Fibroblast of skin of back (primary cell): ENCODE measurements around the gene OR5B2. TPM values are rescaled to one million over a fixed set of nuclear protein-coding genes. Genes with fewer than 3 reads are reported as not detected.
A peak's percentile ranks its signal among the peaks of the same experiment; 100 is the strongest.
"Not testable (repeated sequence)": the region's sequence is repeated elsewhere in the genome, so short reads cannot be mapped to it uniquely, and the experiment has no call there.

Experiments
- DNase-seq: peaks from one replicate; pipeline ENCODE4 v3.0.0-alpha.2; 2013
- polyA plus RNA-seq, 2 experiments: library from polyadenylated mRNA; unstranded; fragments of 120-200 nt; gene quantifications; one replicate each; pipeline ENCODE4 v1.2.1, GENCODE V29; 2013; ENCODE audit not compliant: insufficient read length in 2 of 2

Gene OR5B2
- not detected for polyA plus RNA-seq (2013, experiment 1 of 2; ENCODE audit: insufficient read length)
- not detected for polyA plus RNA-seq (2013, experiment 2 of 2; ENCODE audit: insufficient read length)

DNA sequence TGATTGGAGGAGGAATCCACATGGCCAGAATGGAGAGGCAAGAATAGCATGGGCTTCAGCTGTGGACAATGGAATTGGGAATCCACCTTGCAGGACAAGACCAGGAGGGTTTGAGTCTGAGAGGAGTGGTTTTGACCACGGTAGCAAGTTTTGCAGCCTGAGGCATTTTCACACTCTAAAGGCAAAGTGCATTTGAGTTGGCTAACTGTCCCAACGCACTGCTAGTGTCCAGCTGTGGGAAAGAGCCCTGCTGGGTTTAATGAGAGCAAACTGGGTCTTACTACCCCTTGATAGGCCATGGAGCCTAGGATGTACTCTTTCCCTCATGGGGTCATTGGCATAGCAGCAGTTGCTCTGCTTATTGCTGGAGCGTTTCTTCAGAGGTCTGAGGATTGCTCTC, at the start of gene OR5B2:
Gene OR5B2, minus strand, starts transcription at position 101 of the 400 bp plus-strand sequence. CDS start 4,860 bp downstream, outside the sequence.
- no peak for DNase-seq

- no peak for DNase-seq
Measured at GRCh38 chr11:58471892-58472291, 44.0 kb upstream of the OR5B2 start.

GRCh38 chr11:58466293-58466692, 38.4 kb upstream of the OR5B2 start:
- DNase-seq: no peak

DNA sequence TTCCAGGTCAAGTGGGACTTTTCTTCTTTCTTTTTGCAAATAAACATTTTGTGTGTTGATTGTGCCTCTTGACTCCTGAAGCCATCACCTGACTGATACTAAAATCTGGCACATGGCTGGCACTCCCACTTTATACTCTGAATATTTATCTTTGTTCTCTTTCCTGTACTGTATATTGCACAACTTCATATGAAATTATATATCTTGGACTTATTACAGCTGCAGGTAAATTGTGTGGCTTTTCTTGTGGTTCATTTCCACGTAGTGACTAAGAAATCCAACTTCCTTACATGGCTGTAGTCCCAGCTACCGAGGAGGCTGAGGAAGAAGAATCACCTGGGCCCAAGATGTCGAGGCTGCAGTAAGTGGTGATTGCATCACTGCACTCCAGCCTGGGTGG, 37.8 kb upstream of the OR5B2 start:
- no peak for DNase-seq

- no peak for DNase-seq
Measured at GRCh38 chr11:58451585-58451984, 23.7 kb upstream of the OR5B2 start.

- DNase-seq: no peak
Measured at GRCh38 chr11:58446294-58446693, 18.4 kb upstream of the OR5B2 start.

GRCh38 chr11:58444300-58444699, 16.4 kb upstream of the OR5B2 start:
- DNase-seq: no peak

DNA sequence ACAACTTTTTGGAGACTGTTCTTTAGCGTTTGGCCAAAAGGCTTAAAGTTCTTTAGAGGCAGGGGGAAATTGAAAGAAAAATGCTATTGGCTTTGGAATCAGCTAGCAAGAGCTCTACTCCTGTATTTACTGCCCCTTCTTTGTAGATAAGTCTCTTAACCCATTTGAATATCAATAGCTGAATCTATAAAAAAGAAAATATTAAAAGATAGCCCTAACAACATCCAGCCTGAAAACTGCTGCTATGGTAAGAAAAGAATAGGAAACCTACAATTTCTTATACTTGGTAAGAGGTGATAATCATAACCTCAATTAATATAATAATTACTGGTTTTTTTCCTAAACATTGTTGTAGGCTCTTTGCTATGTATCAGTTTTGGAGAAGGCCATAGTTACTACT, 14.2 kb upstream of the OR5B2 start, which contains the start of gene OR5B12:
Gene OR5B12, minus strand, starts transcription at position 101 of the 400 bp plus-strand sequence. CDS start 2,085 bp downstream, outside the sequence.
- DNase-seq: no peak

GRCh38 chr11:58438486-58438885, 10.6 kb upstream of the OR5B2 start:
- no peak for DNase-seq

DNA sequence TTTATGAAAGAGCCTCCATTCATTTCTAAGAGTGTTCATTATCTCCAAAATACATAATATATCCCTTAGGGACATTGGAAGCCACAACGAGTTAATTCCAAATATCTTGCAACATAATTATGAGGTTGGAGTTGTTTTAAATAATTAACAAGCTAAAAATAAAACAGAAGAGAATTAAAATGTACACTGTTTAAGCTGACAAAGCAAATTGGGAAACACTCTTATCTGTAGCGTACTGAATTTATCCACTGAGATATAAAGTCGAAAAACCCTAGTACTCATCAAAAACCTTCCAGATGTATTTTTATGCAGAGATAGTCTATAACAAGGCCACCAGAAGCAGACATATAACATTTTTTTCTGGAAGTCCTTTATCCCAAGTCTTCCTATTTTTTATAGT, 6.3 kb upstream of the OR5B2 start:
- no peak for DNase-seq

DNA sequence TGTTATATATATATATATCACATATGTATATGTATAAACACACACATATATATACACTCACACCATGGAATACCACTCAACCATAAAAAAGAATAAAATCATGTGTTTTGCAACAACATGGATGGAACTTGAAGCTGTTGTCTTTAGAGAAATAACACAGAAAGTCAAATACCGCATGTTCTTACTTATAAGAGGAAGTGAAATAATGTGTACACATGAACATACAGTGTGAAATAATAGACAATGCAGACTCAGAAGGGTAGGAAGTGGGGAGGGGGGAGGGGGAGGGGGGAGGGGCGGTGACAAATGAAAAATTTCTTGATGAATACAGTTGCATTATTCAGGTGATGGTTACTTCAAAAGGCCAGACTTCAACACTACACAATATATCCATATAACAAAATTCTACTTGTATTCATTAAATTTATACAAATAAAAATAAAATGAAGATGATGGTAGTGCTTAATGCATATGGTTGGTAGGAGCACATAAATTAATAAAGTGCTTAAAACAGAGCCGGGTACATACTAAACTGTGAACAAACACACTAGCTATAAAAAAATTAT, 5.8 kb upstream of the OR5B2 start:
- no peak for DNase-seq

GRCh38 chr11:58429273-58429672, 1.4 kb upstream of the OR5B2 start:
- no peak for DNase-seq

- DNase-seq: no peak
Measured at GRCh38 chr11:58406774-58407173, 21.1 kb downstream of the OR5B2 start, which contains the start of gene OR5B3. Gene OR5B3 (minus strand): TSS chr11:58406874. CDS start chr11:58403409, 3,465 bp downstream.

DNA sequence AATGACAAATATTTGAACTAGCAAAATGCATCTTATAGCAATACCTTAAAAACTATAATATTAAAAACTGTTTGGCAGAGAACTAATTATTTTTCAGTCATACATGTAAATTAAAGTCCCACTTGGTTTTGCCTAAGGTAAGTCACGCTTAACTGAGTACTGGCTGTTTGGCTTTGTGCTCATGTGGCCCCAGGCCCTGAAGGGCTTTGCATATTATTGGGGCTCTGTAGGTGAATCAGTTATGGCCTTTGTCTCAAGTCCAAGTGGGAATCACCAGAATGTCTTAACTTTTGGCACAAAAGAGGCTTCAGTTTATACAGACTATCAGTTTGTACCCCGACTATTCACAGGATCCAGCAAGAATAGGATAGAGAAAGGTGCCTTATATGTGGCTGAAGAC, 28.3 kb downstream of the OR5B2 start:
- not testable (repeated sequence) for DNase-seq

- DNase-seq: peak; percentile 84
Measured at GRCh38 chr11:58395581-58395980, 32.3 kb downstream of the OR5B2 start.

DNA sequence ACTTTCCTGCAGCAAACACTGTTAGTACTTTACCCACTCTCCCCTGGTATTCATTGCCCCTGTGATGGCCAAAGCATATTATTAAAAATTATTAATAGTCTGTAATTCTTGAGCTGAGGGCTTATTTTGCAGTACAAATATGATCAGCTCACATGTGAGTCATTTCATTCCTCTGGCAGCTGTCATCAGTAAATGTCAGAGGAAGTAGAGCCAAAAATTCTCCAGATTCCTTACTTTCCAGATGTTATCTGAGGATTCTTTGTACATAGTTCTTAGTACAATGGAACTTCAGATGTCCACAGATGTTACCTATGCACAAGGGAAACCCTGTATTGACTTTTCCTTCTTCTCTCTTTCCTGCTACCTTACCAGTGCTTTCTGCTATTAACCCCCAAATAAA, 33.7 kb downstream of the OR5B2 start:
- DNase-seq: peak; percentile 91

DNA sequence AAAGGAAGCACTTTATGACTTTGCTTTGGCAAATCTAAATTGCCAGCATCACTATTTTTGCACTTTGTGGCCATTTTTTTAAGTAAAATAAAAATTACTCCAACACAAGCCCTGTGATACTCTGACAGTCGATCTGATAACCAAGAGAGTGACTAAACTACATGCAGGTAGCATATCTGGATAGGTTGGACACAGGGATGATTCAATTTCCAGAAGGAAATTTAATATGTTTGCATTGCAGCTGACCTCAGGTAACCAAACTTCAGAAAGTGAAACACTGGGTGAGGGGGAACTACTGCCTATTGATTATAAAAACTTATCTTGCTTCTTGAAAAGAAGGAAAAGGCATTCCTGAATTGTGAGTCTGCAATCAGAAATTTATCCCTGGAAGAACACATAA, 35.2 kb downstream of the OR5B2 start:
- no peak for DNase-seq

GRCh38 chr11:58391879-58392278, 36.0 kb downstream of the OR5B2 start:
- DNase-seq: peak; percentile 49

DNA sequence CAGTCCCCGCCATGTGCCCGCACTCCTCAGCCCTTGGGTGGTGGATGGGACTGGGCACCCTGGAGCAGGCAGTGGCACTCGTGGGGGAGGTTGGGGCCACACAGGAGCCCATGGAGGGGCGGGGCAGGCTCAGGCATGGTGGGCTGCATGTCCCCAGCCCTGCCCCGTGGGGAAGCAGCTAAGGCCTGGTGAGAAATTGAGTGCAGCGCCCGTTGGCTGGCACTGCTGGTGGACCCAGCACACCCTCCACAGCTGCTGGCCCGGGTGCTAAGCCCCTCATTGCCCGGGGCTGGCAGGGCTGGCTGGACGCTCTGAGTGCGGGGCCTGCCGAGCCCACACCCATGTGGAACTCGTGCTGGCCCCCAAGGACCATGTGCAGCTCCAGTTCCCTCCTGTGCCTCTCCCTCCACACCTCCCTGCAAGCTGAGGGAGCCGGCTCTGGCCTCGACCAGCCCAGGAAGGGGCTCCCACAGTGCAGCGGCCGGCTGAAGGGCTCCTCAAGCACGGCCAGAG, 37.3 kb downstream of the OR5B2 start:
- DNase-seq: no peak
